ENCODE results near the gene CCDC137. TPM values are rescaled to one million over a fixed set of nuclear protein-coding genes. Genes with fewer than 3 reads are reported as not detected.

The CCDC137 gene
- total and polyA plus RNA-seq, 2 donors (not counting 1 experiment from before 2014, with no cell fraction given), result 6.9 to 9.8 TPM

- Histone ChIP-seq H3K36me3 (ENCODE audit: control insufficient read depth, insufficient read depth, low read length) (peaks cover under 1% of the 10 kb centered on the region), H3K4me1 (ENCODE audit: control insufficient read depth, extremely low read depth, insufficient read depth, low read length) (no peaks in the 10 kb centered on the region), H3K27me3 (ENCODE audit: control insufficient read depth, insufficient read depth, low read length) (no peaks in the 10 kb centered on the region), H3K4me2 (ENCODE audit: extremely low read depth, insufficient read depth, low read length) (no peak overlapping the region), H3K9ac (ENCODE audit: insufficient read depth, low read length) (no peak overlapping the region), H3K79me2 (ENCODE audit: control insufficient read depth, insufficient read depth, low read length) (no peaks in the 10 kb centered on the region), H3K27ac (ENCODE audit: insufficient read depth, low read length) (no peak overlapping the region), H3K4me3 (replicated peaks in 1 of 4; ENCODE audit: control extremely low read depth in 1 of 4, insufficient read depth in 1 of 4, low read depth in 3 of 4, low read length in 4 of 4) (no peak overlapping the region), H4K20me1 (ENCODE audit: control insufficient read depth, extremely low read depth, insufficient read depth, low read length) (no peaks in the 10 kb centered on the region), H2AFZ (ENCODE audit: low read length) (no peak overlapping the region), H3K9me3 (ENCODE audit: control insufficient read depth, insufficient read depth, low read depth, low read length) (no peaks in the 10 kb centered on the region)
- no peak for DNase-seq (ENCODE audit: low read depth in 2 of 2)
- TF ChIP-seq CTCF (conservative IDR thresholded peaks at IDR 0.05 in 1 of 2, IDR thresholded peaks at IDR 0.05 in 1 of 2; ENCODE audit: low read depth in 1 of 2, low read length in 2 of 2), result no peak
- TF ChIP-seq EZH2 (IDR thresholded peaks at IDR 0.05; ENCODE audit: low read length, missing control alignments), result no peak
Measured at GRCh38 chr17:81659038-81659437, 7.5 kb upstream of the CCDC137 start.

- Histone ChIP-seq H3K9ac (ENCODE audit: insufficient read depth, low read length) (no peak overlapping the region), H3K4me2 (ENCODE audit: extremely low read depth, insufficient read depth, low read length) (no peak overlapping the region), H3K27me3 (ENCODE audit: control insufficient read depth, insufficient read depth, low read length) (no peaks in the 10 kb centered on the region), H4K20me1 (ENCODE audit: control insufficient read depth, extremely low read depth, insufficient read depth, low read length) (no peaks in the 10 kb centered on the region), H3K9me3 (ENCODE audit: control insufficient read depth, insufficient read depth, low read depth, low read length) (no peaks in the 10 kb centered on the region), H3K27ac (ENCODE audit: insufficient read depth, low read length) (no peak overlapping the region), H3K4me3 (replicated peaks in 1 of 4; ENCODE audit: control extremely low read depth in 1 of 4, insufficient read depth in 1 of 4, low read depth in 3 of 4, low read length in 4 of 4) (no peak overlapping the region), H3K36me3 (ENCODE audit: control insufficient read depth, insufficient read depth, low read length) (peaks cover 10% of the 10 kb centered on the region), H3K4me1 (ENCODE audit: control insufficient read depth, extremely low read depth, insufficient read depth, low read length) (peaks cover 3% of the 10 kb centered on the region), H2AFZ (ENCODE audit: low read length) (no peak overlapping the region), H3K79me2 (ENCODE audit: control insufficient read depth, insufficient read depth, low read length) (peaks cover 6% of the 10 kb centered on the region)
- no peak for TF ChIP-seq EZH2 (IDR thresholded peaks at IDR 0.05; ENCODE audit: low read length, missing control alignments)
- TF ChIP-seq CTCF (conservative IDR thresholded peaks at IDR 0.05 in 1 of 2, IDR thresholded peaks at IDR 0.05 in 1 of 2; ENCODE audit: low read depth in 1 of 2, low read length in 2 of 2), result no peak
- DNase-seq (ENCODE audit: low read depth in 2 of 2), result no peak
Measured at GRCh38 chr17:81660441-81660840, 6.1 kb upstream of the CCDC137 start.

GRCh38 chr17:81662002-81662401, 4.5 kb upstream of the CCDC137 start:
- Histone ChIP-seq H3K79me2 (ENCODE audit: control insufficient read depth, insufficient read depth, low read length) (peaks cover 16% of the 10 kb centered on the region), H3K36me3 (ENCODE audit: control insufficient read depth, insufficient read depth, low read length) (peaks cover 10% of the 10 kb centered on the region), H3K4me1 (ENCODE audit: control insufficient read depth, extremely low read depth, insufficient read depth, low read length) (peaks cover 7% of the 10 kb centered on the region), H3K4me2 (ENCODE audit: extremely low read depth, insufficient read depth, low read length) (no peak overlapping the region), H3K27me3 (ENCODE audit: control insufficient read depth, insufficient read depth, low read length) (no peaks in the 10 kb centered on the region), H2AFZ (ENCODE audit: low read length) (no peak overlapping the region), H4K20me1 (ENCODE audit: control insufficient read depth, extremely low read depth, insufficient read depth, low read length) (no peaks in the 10 kb centered on the region), H3K4me3 (replicated peaks in 1 of 4; ENCODE audit: control extremely low read depth in 1 of 4, insufficient read depth in 1 of 4, low read depth in 3 of 4, low read length in 4 of 4) (no peak overlapping the region), H3K27ac (ENCODE audit: insufficient read depth, low read length) (no peak overlapping the region), H3K9me3 (ENCODE audit: control insufficient read depth, insufficient read depth, low read depth, low read length) (no peaks in the 10 kb centered on the region), H3K9ac (ENCODE audit: insufficient read depth, low read length) (no peak overlapping the region)
- DNase-seq (ENCODE audit: low read depth in 2 of 2), result no peak
- TF ChIP-seq CTCF (conservative IDR thresholded peaks at IDR 0.05 in 1 of 2, IDR thresholded peaks at IDR 0.05 in 1 of 2; ENCODE audit: low read depth in 1 of 2, low read length in 2 of 2), result no peak
- no peak for TF ChIP-seq EZH2 (IDR thresholded peaks at IDR 0.05; ENCODE audit: low read length, missing control alignments)
